ENCODE data around the gene OPN4. TPM values are rescaled to one million over a fixed set of nuclear protein-coding genes. Genes with fewer than 3 reads are reported as not detected.

OPN4 gene
- total and polyA plus RNA-seq, 2 of the 8 experiments (the other 6 are each of a cell fraction or from before 2014, with no cell fraction given): not detected

GRCh38 chr10:86708068-86708782 is 53.9 kb downstream of the OPN4 start:
- Histone ChIP-seq H2BK12ac (ENCODE audit: low read depth, low read length) (peak overlapping the region; percentile 60; the same call in 1 of the 2 replicates), H3K18ac (ENCODE audit: extremely low read depth, low read length) (no peak overlapping the region; the same call in 1 of the 2 replicates), H3K14ac (ENCODE audit: insufficient read length) (no peak overlapping the region), H3K4me2 (ENCODE audit: insufficient read depth in 1 of 2, low read depth in 2 of 2, low read length in 2 of 2) (no peak overlapping the region), H3K27ac (ENCODE audit: low read depth, low read length) (no peak overlapping the region), H2BK20ac (ENCODE audit: low read length) (no peak overlapping the region), H4K91ac (replicated peaks; ENCODE audit: insufficient read length, low read length) (no peak overlapping the region), H3K9me3 (ENCODE audit: insufficient read depth in 2 of 2, low read depth in 1 of 2, low read length in 1 of 2) (no peaks in the 10 kb centered on the region), H3K4me3 (ENCODE audit: extremely low read depth in 1 of 4, insufficient read depth in 2 of 4, low read depth in 3 of 4, low read length in 4 of 4) (no peak overlapping the region), H3K9ac (replicated peaks in 1 of 4; ENCODE audit: extremely low read depth in 1 of 4, low read depth in 3 of 4, low read length in 3 of 4) (no peak overlapping the region), H2BK5ac (ENCODE audit: low read depth, low read length) (no peak overlapping the region; the same call in 1 of the 2 replicates), H2BK15ac (ENCODE audit: low read length) (no peak overlapping the region), H4K20me1 (replicated peaks in 1 of 2; ENCODE audit: control insufficient read depth in 1 of 2, insufficient read depth in 2 of 2, low read length in 2 of 2) (no peaks in the 10 kb centered on the region), H3K4me1 (replicated peaks in 1 of 4; ENCODE audit: control insufficient read depth in 3 of 4, insufficient read depth in 4 of 4, low read length in 3 of 4) (peaks cover 0 to 21% (median 11%) of the 10 kb centered on the region in 4 experiments; a peak in 6 of 7 replicates), H3K27me3 (replicated peaks in 1 of 4; ENCODE audit: control insufficient read depth in 3 of 4, extremely low read depth in 1 of 4, insufficient read depth in 3 of 4, low read length in 3 of 4) (no peaks in the 10 kb centered on the region), H3K79me2 (ENCODE audit: control insufficient read depth in 1 of 2, insufficient read depth in 2 of 2, low read length in 2 of 2) (no peaks in the 10 kb centered on the region), H4K5ac (ENCODE audit: insufficient read length, low read depth, low read length) (no peak overlapping the region), H3K4ac (replicated peaks; ENCODE audit: insufficient read length, low read depth, low read length) (no peak overlapping the region), H4K8ac (ENCODE audit: extremely low read depth, insufficient read depth, low read length) (peak overlapping the region; percentile 74; the same call in 1 of the 2 replicates), H3K36me3 (ENCODE audit: control insufficient read depth in 2 of 4, insufficient read depth in 4 of 4, low read length in 3 of 4) (no peaks in the 10 kb centered on the region), H3K23me2 (ENCODE audit: low read depth, low read length) (peaks cover 6% of the 10 kb centered on the region; the same call in 1 of the 2 replicates), H2AFZ (ENCODE audit: low read length) (no peak overlapping the region), H3K23ac (ENCODE audit: insufficient read length) (no peak overlapping the region), H2AK5ac (ENCODE audit: low read depth, low read length) (no peak overlapping the region), H3K79me1 (ENCODE audit: low read depth, low read length) (no peaks in the 10 kb centered on the region), H2BK120ac (replicated peaks; ENCODE audit: low read depth, low read length) (no peak overlapping the region), H3K56ac (replicated peaks; ENCODE audit: insufficient read length, low read depth, low read length) (no peak overlapping the region)
- no peak for TF ChIP-seq SAP30 (IDR thresholded peaks at IDR 0.05; ENCODE audit: insufficient read depth, insufficient replicate concordance, low read length)
- no peak for TF ChIP-seq TAF7 (optimal IDR thresholded peaks at IDR 0.05; ENCODE audit: borderline replicate concordance, low read depth, low read length)
- no peak for TF ChIP-seq CBX5 (IDR thresholded peaks at IDR 0.05; ENCODE audit: low read depth, low read length)
- ChIA-PET POLR2A (ENCODE audit: partially characterized antibody) (interaction anchor here (0.5 to 5.7 kb wide), 4 partner anchors 14 to 191 kb away, joined by 3 to 45 read pairs (median 3); partner anchors contain the start of gene BMPR1A), CTCF (ENCODE audit: partially characterized antibody) (interaction anchor here (0.6 to 9.3 kb wide), 9 partner anchors 9 to 194 kb away, joined by 3 to 59 read pairs (median 6); no protein-coding TSS in a partner anchor)
- WGBS, 2 experiments (ENCODE audit: extremely low coverage in 1 of 2, insufficient coverage in 1 of 2, insufficient read length in 1 of 2, insufficient replicate concordance in 2 of 2, low coverage in 1 of 2, low lambda C conversion rate in 2 of 2, missing lambda C conversion rate in 1 of 2): 93% methylated on average over 8 of the region's 8 CpGs; no CpG with 5 or more reads in 1 of the 2 experiments
- FAIRE-seq (no peak), DNase-seq (ENCODE audit: low read depth in 1 of 2, low spot score in 2 of 2) (no peak)

Measured in H1 (cell line).